Right atrium auricular region (tissue), 2 donors: ENCODE measurements around the gene GRAP2. TPM values are rescaled to one million over a fixed set of nuclear protein-coding genes. Genes with fewer than 3 reads are reported as not detected.
A peak's percentile ranks its signal among the peaks of the same experiment; 100 is the strongest.

Experiments
- DNase-seq: peaks from one replicate; pipeline ENCODE4 v3.0.0-alpha.2; 2019; ENCODE audit warnings: low spot score
- H3K27ac ChIP-seq, 2 donors: fragments of 200-600 bp; sonication (generic); 1 replicate in 1 of 2; 2 replicates in 1 of 2; pipeline ENCODE4 v1.5.1; 2016 to 2019
- H3K27me3 ChIP-seq, 2 donors: fragments of 200-600 bp; sonication (generic); one replicate each; pipeline versions ENCODE4 v1.5.1 to v1.6.0; 2017 to 2019
- H3K36me3 ChIP-seq: fragments of 200-600 bp; sonication (generic); one replicate; pipeline ENCODE4 v1.5.1; 2016
- H3K4me1 ChIP-seq, 2 donors: fragments of 200-600 bp; sonication (generic); one replicate each; pipeline versions ENCODE4 v1.5.1 to v1.6.0; 2017 to 2019
- H3K4me3 ChIP-seq, 2 donors: fragments of 200-600 bp; sonication (generic); 1 replicate in 1 of 2; 2 replicates in 1 of 2; pipeline ENCODE4 v1.5.1; 2017 to 2019; ENCODE audit warnings: mild to moderate bottlenecking in 1 of 2, moderate library complexity in 1 of 2
- H3K9me3 ChIP-seq, 2 donors: fragments of 200-600 bp; sonication (generic); one replicate each; pipeline ENCODE4 v1.5.1; 2019
- CTCF ChIP-seq, 2 donors: fragments of 200-600 bp; sonication (generic); IDR thresholded peaks; one replicate each; pipeline ENCODE4 v1.5.1; 2019; ENCODE audit warnings: antibody characterized with exemption in 2 of 2
- total RNA-seq, 2 donors: library from RNA; depleted of rRNA; stranded (reverse); fragments of >200 nt; gene quantifications; one replicate each; pipeline ENCODE4 v1.1.0, GENCODE V29; 2016

GRAP2 gene
- total RNA-seq, 2 donors from 2014 or later, result 1.3 to 2.4 TPM

GRCh38 chr22:39965748-39966147 is 64.9 kb downstream of the GRAP2 start:
- Histone ChIP-seq H3K36me3 (no peaks in the 10 kb centered on the region), H3K27me3 (no peaks in the 10 kb centered on the region), H3K4me3 (no peak overlapping the region), H3K27ac (no peak overlapping the region), H3K4me1 (peaks cover 0 to 26% of the 10 kb centered on the region in 2 donors), H3K9me3 (no peaks in the 10 kb centered on the region)
- no peak for TF ChIP-seq CTCF (IDR thresholded peaks at IDR 0.05)
- DNase-seq, result no peak

GRCh38 chr22:39966470-39966869 is 65.6 kb downstream of the GRAP2 start:
- DNase-seq, result no peak
- H3K4me1 ChIP-seq, result peaks cover 0 to 26% of the 10 kb centered on the region in 2 donors
- H3K36me3 ChIP-seq, result no peaks in the 10 kb centered on the region
- no peak overlapping the region for H3K4me3 ChIP-seq
- no peaks in the 10 kb centered on the region for H3K27me3 ChIP-seq
- TF ChIP-seq CTCF (IDR thresholded peaks at IDR 0.05), result no peak
- no peaks in the 10 kb centered on the region for H3K9me3 ChIP-seq
- no peak overlapping the region for H3K27ac ChIP-seq

- DNase-seq, result no peak
- no peaks in the 10 kb centered on the region for H3K9me3 ChIP-seq
- H3K27ac ChIP-seq, result peak overlapping the region in 1 of 2 donors; percentile 76
- no peaks in the 10 kb centered on the region for H3K27me3 ChIP-seq
- H3K4me1 ChIP-seq, result peaks cover 0 to 26% of the 10 kb centered on the region in 2 donors
- no peaks in the 10 kb centered on the region for H3K36me3 ChIP-seq
- H3K4me3 ChIP-seq, result no peak overlapping the region
- TF ChIP-seq CTCF (IDR thresholded peaks at IDR 0.05), result no peak
Observed at GRCh38 chr22:39967103-39967829, 66.4 kb downstream of the GRAP2 start.

GRCh38 chr22:39967996-39968972 is 67.4 kb downstream of the GRAP2 start:
- Histone ChIP-seq H3K4me1 (peaks cover 0 to 26% of the 10 kb centered on the region in 2 donors), H3K27ac (peak overlapping the region in 1 of 2 donors; percentile 76), H3K9me3 (no peaks in the 10 kb centered on the region), H3K27me3 (no peaks in the 10 kb centered on the region), H3K36me3 (no peaks in the 10 kb centered on the region), H3K4me3 (no peak overlapping the region)
- DNase-seq, result peak; percentile 59
- TF ChIP-seq CTCF (IDR thresholded peaks at IDR 0.05), result no peak

GRCh38 chr22:39970742-39971141 is 69.9 kb downstream of the GRAP2 start:
- Histone ChIP-seq H3K4me1 (peaks cover 0 to 26% of the 10 kb centered on the region in 2 donors), H3K27ac (no peak overlapping the region), H3K9me3 (no peaks in the 10 kb centered on the region), H3K27me3 (no peaks in the 10 kb centered on the region), H3K36me3 (no peaks in the 10 kb centered on the region), H3K4me3 (no peak overlapping the region)
- no peak for DNase-seq
- TF ChIP-seq CTCF (IDR thresholded peaks at IDR 0.05), result no peak
